Heart right ventricle (tissue), 16 donors: ENCODE results near the gene CPAMD8. TPM values are rescaled to one million over a fixed set of nuclear protein-coding genes. Genes with fewer than 3 reads are reported as not detected.

Experiments used
- ATAC-seq, 8 donors: fragments of 200-7000 bp; cut with Tn5 transposase; one replicate each; pipeline ENCODE4 v1.9.1; 2020; ENCODE audit warnings: mild to moderate bottlenecking in 8 of 8, moderate library complexity in 8 of 8, moderate number of reproducible peaks in 1 of 8
- DNase-seq, 2 donors: peaks; one replicate each; pipeline ENCODE4 v3.0.0-alpha.2; 2020
- H3K27ac ChIP-seq, 10 donors: fragments of 200-600 bp; sonication (generic) in 2 of 10; one replicate each; pipeline versions ENCODE4 v1.5.0 to v1.8.0; 2020 to 2022; ENCODE audit warnings: mild to moderate bottlenecking in 3 of 10
- H3K27me3 ChIP-seq, 7 donors: fragments of 200-600 bp; one replicate each; pipeline ENCODE4 v1.8.0; 2021 to 2022; ENCODE audit warnings: mild to moderate bottlenecking in 2 of 7
- H3K36me3 ChIP-seq, 9 donors: fragments of 200-600 bp; sonication (generic) in 1 of 9; one replicate each; pipeline versions ENCODE4 v1.5.0 to v1.8.0; 2020 to 2022; ENCODE audit warnings: mild to moderate bottlenecking in 2 of 9
- H3K4me1 ChIP-seq, 9 donors: fragments of 200-600 bp; sonication (generic) in 1 of 9; one replicate each; pipeline versions ENCODE4 v1.5.0 to v1.8.0; 2020 to 2022; ENCODE audit warnings: mild to moderate bottlenecking in 4 of 9
- H3K4me3 ChIP-seq, 10 donors: fragments of 200-600 bp; sonication (generic) in 2 of 10; one replicate each; pipeline versions ENCODE4 v1.5.0 to v1.8.0; 2020 to 2022; ENCODE audit warnings: mild to moderate bottlenecking in 7 of 10, moderate library complexity in 2 of 10
- H3K9me3 ChIP-seq, 11 donors: fragments of 200-600 bp in 10 of 11; sonication (generic) in 2 of 11; one replicate each; pipeline versions ENCODE4 v1.5.0 to v1.8.0; 2013 to 2022; ENCODE audit warnings: mild to moderate bottlenecking in 2 of 11, control low read depth in 1 of 11, moderate library complexity in 1 of 11
- WGBS, 2 donors: extraction: QIAGEN DNeasy Blood & Tissue Kit; methylation state at CpG; one replicate each; pipeline ENCODE4 v1.1.7; 2013; ENCODE audit warnings: inconsistent platforms in 1 of 2; 5-methylcytosine and 5-hydroxymethylcytosine counted together
- intact Hi-C, 10 donors: fragments of 100-400 bp; cut with DNase I; formaldehyde crosslinking; loops; one replicate each; pipeline versions ENCODE4 v1.11.1 to v1.14.2; 2022
- polyA plus RNA-seq, 2 donors: library from polyadenylated mRNA; stranded (reverse); fragments of 200-250 nt; gene quantifications; one replicate each; pipeline ENCODE4 v1.2.3, GENCODE V29; 2013
- total RNA-seq, 10 donors: library from RNA; stranded (reverse); fragmentation: NEBNext Ultra II Directional in 3 of 10; extraction: Animal tissue kit (Norgen Biotek cat#: 25700) in 3 of 10; gene quantifications; one replicate each; pipeline versions ENCODE4 v1.2.1 to v1.2.4, GENCODE V29; 2021 to 2023
- TF ChIP-seq, protein P1 (sequence below), 9 donors: fragments of 200-600 bp; sonication (generic) in 2 of 9; IDR thresholded peaks; one replicate each; pipeline versions ENCODE4 v1.5.0 to v1.8.0; 2021 to 2022; ENCODE audit warnings: antibody characterized with exemption in 9 of 9, mild to moderate bottlenecking in 5 of 9, moderate library complexity in 1 of 9
- donor health status: Arrhythmogenic right ventricular cardiomyopathy.
- donor health status: ischemic (EF 13 %, LVEDD 7.1; RV severe dilation, severe dysfunction).
- donor health status: healthy with polysubstance abuse.
- donor health status: DM: no; HTN: yes; CAD: no.
- donor health status: DM: no; HTN: no; CAD: no.
- donor health status: ischemic (EF 25% LVEDD 6.9; RV normal size, moderate dysfunction).
- donor health status: ischemic (EF 25% LVEDD 5.7; RV mildly dilated, moderate dysfunction).
- donor health status: healthy.
- donor health status: DM: yes; HTN: yes; CAD: no.
- donor health status: Ischemic cardiomyopathy.
- donor health status: ischemic (EF 35%, LVEDD 5.7; RV mildly dilated, moderate dysfunction).
- donor health status: nonischemic (EF 11% LVEDD 7.7; RV severe dilation, severe dysfunction).
- donor health status: DM: yes; HTN: yes; CAD: no.
- donor health status: PGD.
- donor health status: ischemic (EF 29% LVEDD 5.4; RV normal size, mild dysfunction).
- donor health status: nonischemic (EF 23%, LVEDD 6.1; RV moderate dilation, normal function).

Gene CPAMD8
- total and polyA plus RNA-seq, 12 donors = 4.8 to 77.9 (median 10.9) TPM

DNA sequence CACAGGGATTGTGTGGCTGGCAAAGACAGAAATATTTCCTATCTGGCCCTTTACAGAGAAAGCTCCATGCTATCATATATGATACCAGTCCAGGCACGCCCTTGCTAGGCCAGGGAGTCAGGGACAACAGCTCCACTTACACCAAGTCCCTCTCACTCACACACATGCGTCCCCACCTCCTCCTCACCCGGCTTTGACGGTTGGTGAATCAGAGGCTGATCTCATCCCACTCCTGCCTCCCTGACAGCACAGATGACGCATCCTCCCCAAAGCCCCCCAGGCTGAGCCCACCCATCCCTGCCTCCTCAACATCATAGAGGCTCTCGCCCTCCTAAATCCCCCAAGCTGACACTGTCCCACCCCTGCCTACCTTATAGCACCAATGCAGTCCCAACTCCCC lies 75.1 kb downstream of the CPAMD8 start:
- intact Hi-C loops = no loop called here
- Histone ChIP-seq H3K36me3 (peaks cover 0 to 3% (median 0%) of the 10 kb centered on the region in 9 donors), H3K27me3 (peaks cover 0 to 14% (median 0%) of the 10 kb centered on the region in 7 donors), H3K27ac (no peak overlapping the region), H3K4me3 (no peak overlapping the region), H3K9me3 (no peaks in the 10 kb centered on the region), H3K4me1 (peaks cover 0 to 17% (median under 1%) of the 10 kb centered on the region in 9 donors)
- ATAC-seq (no peak), DNase-seq (no peak)
- 72 to 76% methylated on average over 6 of the region's 6 CpGs for WGBS, 2 donors
- TF ChIP-seq, protein P1, sequence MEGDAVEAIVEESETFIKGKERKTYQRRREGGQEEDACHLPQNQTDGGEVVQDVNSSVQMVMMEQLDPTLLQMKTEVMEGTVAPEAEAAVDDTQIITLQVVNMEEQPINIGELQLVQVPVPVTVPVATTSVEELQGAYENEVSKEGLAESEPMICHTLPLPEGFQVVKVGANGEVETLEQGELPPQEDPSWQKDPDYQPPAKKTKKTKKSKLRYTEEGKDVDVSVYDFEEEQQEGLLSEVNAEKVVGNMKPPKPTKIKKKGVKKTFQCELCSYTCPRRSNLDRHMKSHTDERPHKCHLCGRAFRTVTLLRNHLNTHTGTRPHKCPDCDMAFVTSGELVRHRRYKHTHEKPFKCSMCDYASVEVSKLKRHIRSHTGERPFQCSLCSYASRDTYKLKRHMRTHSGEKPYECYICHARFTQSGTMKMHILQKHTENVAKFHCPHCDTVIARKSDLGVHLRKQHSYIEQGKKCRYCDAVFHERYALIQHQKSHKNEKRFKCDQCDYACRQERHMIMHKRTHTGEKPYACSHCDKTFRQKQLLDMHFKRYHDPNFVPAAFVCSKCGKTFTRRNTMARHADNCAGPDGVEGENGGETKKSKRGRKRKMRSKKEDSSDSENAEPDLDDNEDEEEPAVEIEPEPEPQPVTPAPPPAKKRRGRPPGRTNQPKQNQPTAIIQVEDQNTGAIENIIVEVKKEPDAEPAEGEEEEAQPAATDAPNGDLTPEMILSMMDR (IDR thresholded peaks at IDR 0.05) = no peak

DNA sequence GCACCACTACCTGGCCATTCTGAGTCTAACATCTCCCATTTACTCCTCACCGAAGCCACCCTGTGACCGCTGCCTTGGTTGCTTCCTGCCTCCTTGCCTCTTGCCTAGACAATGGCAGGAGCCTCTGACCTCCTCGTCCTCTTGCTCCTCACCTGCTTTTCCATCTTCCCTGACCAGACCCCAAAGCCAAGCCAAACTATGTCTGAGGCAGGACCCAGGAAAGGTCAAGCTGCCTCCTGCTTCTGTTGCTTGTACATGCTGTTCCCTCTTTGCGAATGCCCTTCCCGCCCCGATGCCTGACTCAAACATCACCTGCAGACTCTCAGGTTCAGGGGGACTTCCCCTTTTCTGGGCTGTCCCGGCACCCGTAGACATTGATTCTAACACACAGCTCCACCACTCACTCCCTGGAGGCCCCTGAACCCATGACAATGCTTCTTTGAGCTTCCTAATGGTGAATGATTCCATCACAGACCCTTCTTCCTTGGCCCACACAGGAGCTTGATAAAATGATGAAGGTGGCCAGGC lies 77.0 kb downstream of the CPAMD8 start:
- Histone ChIP-seq H3K4me1 (peaks cover 0 to 8% (median 5%) of the 10 kb centered on the region in 9 donors), H3K4me3 (no peak overlapping the region), H3K27me3 (peaks cover 0 to 14% (median 0%) of the 10 kb centered on the region in 7 donors), H3K27ac (no peak overlapping the region), H3K9me3 (no peaks in the 10 kb centered on the region), H3K36me3 (peaks cover 0 to 3% (median 0%) of the 10 kb centered on the region in 9 donors)
- ATAC-seq (no peak), DNase-seq (no peak)
- TF ChIP-seq, protein P1 (IDR thresholded peaks at IDR 0.05) = no peak
- 93 to 94% methylated on average over 8 of the region's 8 CpGs for WGBS, 2 donors
- intact Hi-C loops = no loop called here

DNA sequence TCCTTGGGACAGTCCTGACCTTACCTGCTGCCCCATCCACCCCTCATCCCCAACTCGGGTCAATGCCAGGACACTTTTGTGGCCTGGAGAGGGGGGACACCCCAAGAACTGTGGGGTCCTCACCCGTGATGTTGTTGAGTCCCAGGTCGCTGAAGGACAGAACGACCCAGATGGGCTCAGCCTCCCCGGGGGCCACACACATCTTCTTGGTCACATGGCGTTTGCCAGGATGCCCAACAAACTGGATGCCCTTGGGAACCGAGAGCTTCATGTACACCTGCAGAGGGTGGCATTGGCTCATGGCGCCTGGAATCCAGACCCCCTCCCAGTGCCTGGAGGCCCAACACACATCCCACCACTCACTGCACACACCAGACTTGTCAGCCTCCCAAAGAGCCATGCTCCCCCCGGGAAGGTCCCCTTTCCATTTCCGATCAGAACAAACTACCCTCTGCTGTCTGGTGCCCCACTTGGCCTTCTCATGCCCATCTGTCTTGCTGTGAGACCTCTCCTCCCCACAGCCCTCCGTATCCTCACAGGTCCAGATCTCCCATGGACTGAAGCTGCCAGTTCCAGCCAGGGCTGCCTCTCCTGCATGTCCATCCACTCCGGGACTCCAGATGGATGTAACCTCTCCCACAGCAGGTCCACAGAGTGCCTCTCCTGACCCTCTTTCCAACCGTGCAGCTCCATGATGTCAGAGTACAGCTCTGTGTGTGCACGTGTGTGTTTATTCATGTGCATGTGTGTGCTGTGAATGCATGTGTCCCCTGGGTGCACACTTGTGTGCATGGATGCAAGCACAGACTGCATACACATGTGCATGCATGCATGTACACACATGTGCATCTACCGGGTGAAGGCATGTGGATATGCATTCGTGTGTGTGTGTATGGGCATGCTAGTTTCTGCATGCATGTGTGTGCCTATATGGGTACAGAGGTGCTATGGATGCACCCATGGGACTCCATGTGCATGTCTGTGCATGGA lies 79.4 kb downstream of the CPAMD8 start:
- Histone ChIP-seq H3K27me3 (peaks cover 0 to 12% (median 0%) of the 10 kb centered on the region in 7 donors), H3K4me3 (no peak overlapping the region), H3K9me3 (no peaks in the 10 kb centered on the region), H3K4me1 (peaks cover 0 to 16% (median 8%) of the 10 kb centered on the region in 9 donors), H3K36me3 (peaks cover 0 to 3% (median 0%) of the 10 kb centered on the region in 9 donors), H3K27ac (no peak overlapping the region)
- ATAC-seq (no peak), DNase-seq (no peak)
- 93% methylated on average over 16 of the region's 16 CpGs for WGBS, 2 donors
- TF ChIP-seq, protein P1 (IDR thresholded peaks at IDR 0.05) = no peak
- intact Hi-C loops = no loop called here

- Histone ChIP-seq H3K27me3 (peaks cover 0 to 6% (median 0%) of the 10 kb centered on the region in 7 donors), H3K4me3 (no peak overlapping the region), H3K4me1 (peaks cover 0 to 16% (median 8%) of the 10 kb centered on the region in 9 donors), H3K36me3 (peaks cover 0 to 3% (median 0%) of the 10 kb centered on the region in 9 donors), H3K9me3 (no peaks in the 10 kb centered on the region), H3K27ac (no peak overlapping the region)
- 84 to 89% methylated on average over 8 of the region's 8 CpGs for WGBS, 2 donors
- intact Hi-C loops = no loop called here
- TF ChIP-seq, protein P1 (IDR thresholded peaks at IDR 0.05) = no peak
- no peak for DNase-seq
- ATAC-seq = no peak
These were observed 80.7 kb downstream of the CPAMD8 start for GRCh38 chr19:16945762-16946465.
